ENCODE results near the gene SPCS2.
A peak's percentile ranks its signal among the peaks of the same experiment; 100 is the strongest.
"Not testable (repeated sequence)": the region's sequence is repeated elsewhere in the genome, so short reads cannot be mapped to it uniquely, and the experiment has no call there.

The SPCS2 gene

GRCh38 chr11:75001686-75002085 is 52.6 kb downstream of the SPCS2 start:
- DNase-seq (ENCODE audit: low read depth), result no peak

GRCh38 chr11:75002516-75002915 is 53.5 kb downstream of the SPCS2 start:
- no peak for DNase-seq (ENCODE audit: low read depth)

- DNase-seq (ENCODE audit: low read depth), result no peak
Measured at GRCh38 chr11:75004215-75004614, 55.1 kb downstream of the SPCS2 start.

- DNase-seq (ENCODE audit: low read depth), result no peak
Measured at GRCh38 chr11:75011357-75011756, 62.3 kb downstream of the SPCS2 start.

GRCh38 chr11:75011872-75012271 is 62.8 kb downstream of the SPCS2 start:
- no peak for DNase-seq (ENCODE audit: low read depth)

- DNase-seq (ENCODE audit: low read depth), result no peak
Measured at GRCh38 chr11:75013051-75013450, 64.0 kb downstream of the SPCS2 start.

- DNase-seq (ENCODE audit: low read depth), result no peak
Measured at GRCh38 chr11:75014129-75014528, 65.1 kb downstream of the SPCS2 start.

GRCh38 chr11:75019200-75019599 is 70.1 kb downstream of the SPCS2 start:
- DNase-seq (ENCODE audit: low read depth), result not testable (repeated sequence)

- DNase-seq (ENCODE audit: low read depth), result not testable (repeated sequence)
Measured at GRCh38 chr11:75020328-75020727, 71.3 kb downstream of the SPCS2 start.

GRCh38 chr11:75022296-75022695 is 73.2 kb downstream of the SPCS2 start:
- DNase-seq (ENCODE audit: low read depth), result no peak

- peak; percentile 56 for DNase-seq (ENCODE audit: low read depth)
Measured at GRCh38 chr11:75022759-75023396, 73.8 kb downstream of the SPCS2 start.

GRCh38 chr11:75023446-75024067 is 74.5 kb downstream of the SPCS2 start:
- no peak for DNase-seq (ENCODE audit: low read depth)

GRCh38 chr11:75024068-75024449 is 75.0 kb downstream of the SPCS2 start:
- DNase-seq (ENCODE audit: low read depth), result no peak

GRCh38 chr11:75024764-75025211 is 75.7 kb downstream of the SPCS2 start:
- no peak for DNase-seq (ENCODE audit: low read depth)

GRCh38 chr11:75025561-75025960 is 76.5 kb downstream of the SPCS2 start:
- no peak for DNase-seq (ENCODE audit: low read depth)

GRCh38 chr11:75028321-75028720 is 79.3 kb downstream of the SPCS2 start:
- no peak for DNase-seq (ENCODE audit: low read depth)
